Inferior parietal cortex (tissue), 1 donor: ENCODE data around the gene APEX1.
A peak's percentile ranks its signal among the peaks of the same experiment; 100 is the strongest.
"Not testable (repeated sequence)": the region's sequence is repeated elsewhere in the genome, so short reads cannot be mapped to it uniquely, and the experiment has no call there.

Source experiments
- DNase-seq: peaks from one replicate; pipeline ENCODE4 v3.0.0-alpha.2; 2016; ENCODE audit errors: extremely low spot score

The APEX1 gene

DNA sequence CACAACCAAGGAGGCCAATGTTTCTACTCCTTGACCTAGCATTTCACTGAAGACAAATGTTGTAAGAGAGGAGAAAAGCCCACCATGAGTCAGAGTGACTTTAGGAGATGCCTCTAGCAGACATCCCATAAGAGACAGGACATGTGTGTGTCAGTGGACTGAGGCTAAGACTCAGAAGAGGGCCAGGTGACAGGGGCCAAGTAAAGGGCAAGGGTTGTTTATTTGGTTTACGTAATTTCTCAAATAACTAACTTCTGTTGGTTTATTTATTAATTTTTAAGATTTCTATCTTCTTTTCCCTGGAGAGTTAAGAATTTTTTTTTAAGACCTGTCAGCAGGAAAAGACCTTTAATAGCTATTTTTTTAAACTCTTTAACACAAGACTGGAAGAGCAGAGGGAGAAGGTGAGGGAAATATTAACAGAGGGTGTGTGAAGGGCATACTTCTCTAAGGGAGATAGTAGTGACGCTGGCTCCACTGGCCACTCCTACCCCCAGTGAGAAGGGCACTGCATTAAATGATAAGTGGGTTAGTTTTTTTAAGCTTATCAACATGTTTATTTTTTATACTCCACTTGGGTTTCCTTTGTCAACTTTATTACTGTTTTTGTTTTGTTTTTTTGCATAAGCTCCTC, 17.6 kb downstream of the APEX1 start:
- no peak for DNase-seq

DNA sequence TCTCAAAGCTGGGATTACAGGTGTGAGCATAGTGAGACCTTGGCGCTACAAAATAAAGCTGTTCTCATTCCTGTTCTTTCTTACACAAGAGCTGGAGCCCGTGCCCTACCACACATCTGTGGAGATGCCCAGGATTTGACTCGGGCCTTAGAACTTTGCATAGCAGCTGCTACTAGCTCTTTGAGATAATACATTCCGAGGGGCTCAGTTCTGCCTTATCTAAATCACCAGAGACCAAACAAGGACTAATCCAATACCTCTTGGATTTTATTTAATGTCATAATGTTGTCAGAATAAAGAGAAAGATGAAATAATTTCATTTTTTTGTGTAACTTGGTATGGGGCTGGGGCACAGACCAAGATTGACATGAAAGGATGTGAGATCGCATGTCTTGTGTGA, 21.8 kb downstream of the APEX1 start:
- no peak for DNase-seq

DNA sequence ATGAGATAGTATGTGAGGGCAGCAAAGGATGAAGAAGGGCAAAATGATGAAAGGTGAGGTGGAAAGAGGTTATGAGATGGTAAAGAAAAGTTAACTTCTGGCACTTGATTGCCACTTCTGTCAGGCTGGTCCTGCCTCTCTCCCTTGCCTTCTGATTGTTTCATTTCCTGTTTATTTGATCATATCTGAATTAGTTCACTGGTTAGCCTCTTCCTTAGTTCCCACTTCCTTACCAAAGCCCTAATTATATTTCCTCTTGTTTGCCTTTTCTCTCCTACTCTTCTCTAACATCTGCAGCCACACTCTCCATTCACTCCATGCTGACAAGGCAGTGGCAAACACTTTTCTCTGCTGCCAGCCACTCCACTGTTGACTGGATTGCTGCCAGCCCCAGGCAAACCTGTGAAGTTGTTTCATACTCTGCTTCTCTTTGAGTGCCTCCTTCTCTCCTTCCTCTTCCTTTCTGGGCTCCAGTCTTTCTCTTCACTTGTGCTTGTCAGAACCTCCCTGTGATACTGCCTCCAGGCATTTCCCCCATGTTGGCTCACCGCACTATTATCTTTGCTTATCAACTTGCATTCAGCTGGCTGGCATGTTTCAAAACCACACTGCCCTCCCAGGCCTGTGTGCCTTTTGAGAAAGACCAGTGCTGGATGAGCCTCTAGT, 22.3 kb downstream of the APEX1 start:
- peak; percentile 41 for DNase-seq

DNA sequence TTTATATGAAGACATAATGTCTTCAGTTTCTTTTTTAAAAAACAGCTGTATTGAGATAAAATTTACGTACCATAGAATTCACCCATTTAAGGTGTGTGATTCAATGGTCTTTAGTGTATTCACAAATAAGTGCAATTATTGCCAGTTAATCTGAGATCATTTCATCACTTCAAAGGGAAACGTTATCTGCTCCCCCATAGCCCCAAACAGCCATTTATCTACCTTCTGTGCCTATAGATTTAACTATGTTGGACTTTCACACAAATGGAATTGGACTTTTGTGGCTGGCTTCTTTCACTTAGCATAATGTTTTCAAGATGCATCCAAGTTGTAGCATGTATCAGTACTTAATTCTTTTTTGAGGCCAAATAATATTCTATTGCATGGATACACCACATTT, 23.9 kb downstream of the APEX1 start:
- DNase-seq, result no peak

DNA sequence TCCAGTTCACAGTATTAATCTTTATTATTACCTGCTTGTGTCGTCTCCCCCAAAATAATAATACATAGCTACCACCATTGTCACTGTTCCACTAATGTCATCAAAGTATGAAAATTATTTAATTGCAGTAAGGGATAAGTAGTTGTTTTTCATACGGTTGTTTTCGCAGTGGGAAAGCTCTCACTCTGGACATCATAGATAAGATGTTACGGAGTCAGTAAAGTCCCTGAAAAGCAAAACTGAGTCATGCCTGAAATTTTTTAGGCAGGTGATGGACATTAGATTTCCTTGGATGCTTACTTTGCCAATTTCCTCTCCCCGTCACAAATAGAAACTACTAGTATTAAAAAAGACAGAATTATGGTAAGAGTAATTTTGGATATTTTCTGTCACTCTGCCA, 27.4 kb downstream of the APEX1 start:
- DNase-seq, result no peak

DNA sequence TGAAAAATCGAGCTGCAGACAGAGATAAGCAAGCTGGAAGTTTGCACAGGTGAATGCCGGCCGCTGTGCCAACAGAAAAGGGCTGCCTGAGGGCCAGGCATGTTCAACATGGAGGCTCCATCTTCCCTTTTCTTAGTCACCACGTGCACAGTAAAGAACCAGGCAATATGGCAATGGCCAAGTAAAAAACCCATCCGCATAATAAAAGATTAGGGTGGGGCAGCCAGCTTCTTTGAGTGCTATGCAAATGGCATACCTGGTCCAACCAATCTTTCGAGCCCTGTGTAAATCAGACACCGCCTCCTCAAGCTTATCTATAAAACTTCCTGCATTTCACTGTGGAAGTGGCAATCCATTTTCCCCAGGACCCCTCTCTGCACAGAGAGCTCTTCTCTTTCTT, 30.9 kb downstream of the APEX1 start:
- DNase-seq, result no peak

DNA sequence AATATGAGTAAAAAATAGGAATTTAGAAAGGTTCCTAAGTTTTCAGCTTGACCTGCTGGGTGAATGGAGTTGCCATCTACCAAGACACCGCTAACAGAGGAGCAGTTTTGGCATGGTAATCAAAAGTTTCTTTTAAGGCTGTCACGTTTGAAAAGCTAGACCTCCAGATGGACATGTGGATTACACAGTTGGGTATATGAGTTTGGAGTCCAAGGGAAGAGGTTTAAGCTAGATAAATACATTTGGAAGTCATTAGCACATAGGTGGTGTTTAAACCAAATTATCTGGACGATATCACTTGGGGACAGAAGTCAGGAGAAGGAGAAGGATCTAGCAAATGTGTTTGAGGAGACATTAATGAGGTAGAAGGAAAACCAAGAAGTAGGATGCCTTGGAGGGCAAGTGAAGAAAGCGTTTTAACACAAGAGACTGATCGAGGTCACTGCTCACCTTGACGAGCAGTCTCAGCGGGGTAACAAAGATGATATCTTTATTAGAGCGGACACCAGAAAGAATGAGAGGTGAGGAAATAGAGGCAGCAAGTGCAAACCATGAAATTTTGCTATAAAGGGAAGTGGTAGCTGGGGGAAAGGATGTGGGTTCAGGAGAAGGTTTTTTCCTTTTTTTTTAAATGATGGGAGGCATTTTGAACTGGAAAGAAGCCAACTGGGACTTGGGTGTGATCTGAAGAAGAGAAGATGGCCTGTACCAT, 31.8 kb downstream of the APEX1 start:
- DNase-seq, result no peak

DNA sequence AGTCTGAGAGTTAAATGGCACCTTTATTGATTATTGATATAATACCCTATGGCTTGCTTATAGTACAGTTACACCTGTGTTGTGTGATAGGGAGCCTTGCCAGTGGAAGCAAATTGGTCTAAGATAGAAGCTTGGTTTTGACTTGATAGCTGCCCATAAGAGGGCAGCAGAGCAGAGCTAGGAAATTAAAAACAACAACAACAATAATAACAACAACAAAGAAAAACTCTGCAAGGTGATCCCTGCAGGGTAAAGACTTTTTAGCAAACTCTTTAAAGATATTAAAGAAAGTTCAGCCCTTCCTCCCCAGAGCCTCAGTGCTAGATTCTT, 32.3 kb downstream of the APEX1 start:
- DNase-seq, result no peak

DNA sequence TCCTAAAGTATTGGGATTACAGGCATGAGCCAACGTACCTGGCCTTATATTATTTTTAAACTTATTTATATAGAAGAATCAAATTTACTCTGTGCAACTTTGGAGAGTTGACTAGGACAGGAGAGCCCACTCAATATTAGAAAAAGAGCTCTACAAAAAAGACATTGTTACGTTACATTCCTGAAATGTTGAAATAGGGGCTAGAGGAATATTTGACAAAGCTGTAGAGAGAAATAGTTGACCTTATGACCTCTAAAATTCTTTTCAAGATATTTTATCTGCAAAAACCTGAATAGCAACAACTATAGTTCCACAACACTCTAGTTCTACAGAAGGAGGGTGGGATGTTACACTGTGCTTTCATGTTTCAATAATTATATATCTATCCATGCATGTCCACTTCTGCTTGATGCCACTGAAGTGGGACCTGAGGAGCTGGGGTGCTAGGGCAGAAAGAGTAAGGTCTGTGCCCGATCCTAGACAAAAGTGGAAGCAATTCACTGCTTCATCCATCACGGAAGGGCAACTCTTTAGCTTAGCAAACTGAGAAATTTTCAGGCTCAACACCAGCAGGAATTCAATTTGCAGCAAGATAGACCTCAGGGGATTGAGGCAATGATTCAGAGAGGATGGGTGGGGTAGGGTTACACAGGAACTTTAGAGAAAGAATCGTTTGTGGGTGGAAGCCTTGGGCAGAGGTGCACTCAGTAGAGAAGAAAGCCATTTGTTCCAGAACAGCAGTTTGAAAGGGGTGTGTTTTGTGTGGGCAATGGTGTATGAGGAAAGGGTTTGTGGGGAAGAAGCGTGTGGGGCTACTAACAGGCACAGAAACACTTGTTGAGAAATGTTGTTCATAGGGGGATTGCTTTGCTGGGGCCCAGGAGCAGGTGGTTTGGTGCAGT, 34.3 kb downstream of the APEX1 start:
- no peak for DNase-seq

DNA sequence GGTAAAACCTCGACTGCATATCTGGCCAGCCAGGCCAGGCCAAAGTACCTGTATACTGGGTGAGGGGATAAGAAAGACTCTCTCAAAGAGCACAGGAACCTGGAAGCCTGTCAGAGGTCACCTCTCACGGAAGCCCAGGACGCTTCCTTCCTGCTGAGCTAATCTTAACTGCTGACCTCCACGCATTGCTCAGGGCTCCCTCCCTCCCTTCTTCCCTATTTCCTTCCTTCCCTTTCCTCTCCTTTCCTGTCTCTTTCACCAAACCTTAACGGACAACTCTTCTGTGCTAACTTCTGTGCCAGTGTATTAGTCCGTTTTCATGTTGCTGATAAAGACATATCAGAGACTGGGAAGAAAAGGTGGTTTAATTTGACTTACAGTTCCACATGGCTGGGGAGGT, 35.5 kb downstream of the APEX1 start:
- no peak for DNase-seq

DNA sequence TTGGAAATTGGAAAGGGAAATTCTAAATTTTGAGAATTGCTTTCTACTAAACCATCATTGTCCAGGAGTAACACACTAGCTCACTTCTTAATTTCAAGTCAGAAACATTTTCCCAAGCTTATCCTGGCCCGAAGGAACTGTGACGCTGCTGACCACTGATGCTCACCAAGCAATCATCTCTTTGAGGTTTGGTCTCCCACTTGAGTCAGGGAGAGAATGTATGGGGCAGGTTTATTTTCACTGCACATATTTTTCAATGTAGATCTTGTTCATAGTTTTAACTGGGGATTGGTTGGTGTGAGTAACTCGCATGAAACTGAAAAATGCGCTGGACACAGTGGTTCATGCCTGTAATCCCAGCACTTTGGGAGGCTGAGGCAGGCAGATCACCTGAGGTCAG, 37.5 kb downstream of the APEX1 start:
- no peak for DNase-seq

DNA sequence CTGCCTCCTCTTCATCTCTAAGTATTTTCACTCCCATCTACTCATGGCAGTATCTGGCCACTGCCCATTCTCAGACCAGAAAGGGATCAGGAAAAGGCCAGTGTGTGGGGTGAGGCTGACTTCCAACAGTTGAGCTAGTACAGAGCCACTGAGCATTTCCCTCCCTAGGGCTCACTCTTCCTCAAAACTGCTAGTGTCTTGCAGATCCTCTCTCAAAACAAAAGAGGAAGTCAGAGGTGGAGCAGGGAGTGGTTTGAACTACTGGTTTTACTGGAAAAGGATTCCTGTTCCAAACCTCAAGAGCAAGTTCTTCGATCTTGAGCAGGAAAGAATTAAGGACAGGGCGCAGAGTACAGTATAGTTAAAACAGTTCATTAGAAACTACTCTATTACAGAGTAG, 38.6 kb downstream of the APEX1 start:
- DNase-seq, result no peak

DNA sequence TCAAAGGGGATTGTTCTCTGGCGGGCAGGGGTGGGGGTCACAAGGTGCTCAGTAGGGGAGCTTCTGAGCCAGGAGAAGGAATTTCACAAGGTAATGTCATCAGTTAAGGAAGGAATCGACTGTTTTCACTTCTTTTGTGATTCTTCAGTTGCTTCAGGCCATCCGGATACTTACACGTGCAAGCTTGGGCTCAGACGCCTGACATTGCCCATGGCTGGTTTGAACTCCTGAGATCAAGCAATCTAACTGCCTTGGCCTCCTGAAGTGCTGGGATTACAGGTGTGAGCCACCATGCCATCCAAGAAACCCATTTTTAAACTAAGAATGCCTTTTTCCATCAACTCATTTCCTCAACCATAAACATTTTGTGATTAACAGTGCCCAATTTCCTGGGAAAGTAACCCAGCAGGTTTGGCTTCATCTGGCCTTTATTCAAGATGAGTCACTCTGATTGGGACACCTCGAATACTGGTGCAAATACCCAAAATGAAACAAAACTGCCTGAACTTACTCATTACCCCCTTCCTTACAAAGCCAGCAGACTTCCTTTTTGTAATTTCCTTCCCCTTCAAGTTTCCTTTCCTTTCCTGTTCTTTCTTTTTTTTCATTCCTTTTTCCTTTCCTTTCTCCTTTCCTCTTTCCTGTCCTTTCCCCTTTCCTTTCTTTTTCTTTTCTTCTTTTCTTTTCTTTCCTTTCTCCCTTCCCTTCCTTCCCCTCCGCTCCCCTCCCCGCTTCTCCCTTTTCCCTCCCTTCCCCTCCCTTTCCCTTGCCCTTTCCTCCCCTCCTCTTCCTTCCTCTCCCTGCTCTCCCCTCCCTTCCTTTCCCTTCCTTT, 40.1 kb downstream of the APEX1 start:
- DNase-seq, result no peak

DNA sequence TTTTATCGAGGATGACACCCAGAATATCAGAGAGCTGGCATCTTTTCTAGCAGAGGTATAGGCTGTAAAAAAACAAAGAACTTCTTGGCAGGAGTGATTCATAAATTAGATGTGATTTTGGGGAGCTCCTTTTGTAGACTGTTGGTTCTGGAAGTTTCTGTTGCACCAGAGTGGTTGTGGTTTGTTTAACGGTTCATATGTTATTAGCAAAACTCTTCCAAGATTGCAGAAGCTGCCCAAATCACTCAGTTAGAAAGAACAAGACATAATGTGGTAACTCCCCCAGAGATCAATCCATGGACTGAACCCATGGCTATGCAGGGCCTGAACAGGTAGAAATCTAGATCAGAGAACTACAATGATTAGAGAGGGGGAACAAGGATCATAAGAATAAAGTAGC, 43.6 kb downstream of the APEX1 start:
- no peak for DNase-seq

DNA sequence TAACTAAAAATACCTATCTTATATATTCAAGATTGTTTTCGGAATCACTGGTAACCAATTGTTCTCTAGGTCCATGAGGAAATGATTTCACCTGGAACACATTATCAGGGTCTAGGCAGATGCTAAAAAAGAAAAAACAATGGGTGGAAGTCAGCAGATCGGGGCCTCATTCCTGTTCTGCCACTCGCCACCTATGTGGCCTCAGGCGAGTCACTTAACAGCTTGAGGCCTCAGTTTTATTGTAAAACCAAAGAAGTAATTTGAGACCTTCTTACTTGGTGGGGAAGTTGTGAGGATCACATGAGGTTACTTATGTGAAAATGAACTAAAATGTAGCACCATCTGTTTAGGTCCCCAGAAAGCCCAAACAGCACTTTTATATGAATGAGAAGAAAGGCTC, 44.1 kb downstream of the APEX1 start:
- DNase-seq, result no peak

DNA sequence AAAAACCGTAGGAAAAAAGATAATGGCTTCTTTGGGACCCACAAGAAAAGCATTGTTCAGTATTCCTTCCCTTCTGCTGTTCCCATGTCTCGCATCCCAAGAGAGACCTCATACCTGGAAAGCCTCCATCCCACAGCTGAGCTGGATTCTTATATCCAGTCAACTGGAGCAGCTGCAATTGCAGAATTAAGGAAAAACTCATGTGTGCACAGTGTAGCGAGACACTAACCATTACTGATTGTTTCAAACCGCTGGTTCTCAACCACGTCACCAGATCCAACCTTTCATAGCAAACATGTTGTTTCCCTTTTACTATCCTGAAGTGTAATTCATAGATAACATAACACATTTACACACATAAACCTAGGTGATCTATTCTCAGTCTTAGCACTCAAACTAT, 44.9 kb downstream of the APEX1 start:
- no peak for DNase-seq

DNA sequence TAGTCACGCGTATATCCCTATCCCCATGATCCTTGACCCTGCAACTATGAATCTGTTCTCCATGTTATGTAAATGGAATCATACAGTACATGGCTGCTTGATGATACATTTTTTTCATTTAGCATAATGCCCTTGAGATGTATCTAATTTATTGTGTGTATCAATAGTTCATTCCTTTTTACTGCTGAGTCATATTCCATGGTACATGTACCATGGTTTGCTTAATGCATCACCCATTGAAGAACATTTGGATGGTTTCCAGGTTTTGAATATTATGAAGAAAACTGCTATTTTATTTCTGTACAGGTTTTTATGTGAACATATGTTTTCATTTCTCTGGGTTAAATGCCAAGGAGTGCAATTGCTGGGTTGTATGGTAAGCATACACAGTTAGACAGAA, 46.3 kb downstream of the APEX1 start:
- DNase-seq, result no peak

DNA sequence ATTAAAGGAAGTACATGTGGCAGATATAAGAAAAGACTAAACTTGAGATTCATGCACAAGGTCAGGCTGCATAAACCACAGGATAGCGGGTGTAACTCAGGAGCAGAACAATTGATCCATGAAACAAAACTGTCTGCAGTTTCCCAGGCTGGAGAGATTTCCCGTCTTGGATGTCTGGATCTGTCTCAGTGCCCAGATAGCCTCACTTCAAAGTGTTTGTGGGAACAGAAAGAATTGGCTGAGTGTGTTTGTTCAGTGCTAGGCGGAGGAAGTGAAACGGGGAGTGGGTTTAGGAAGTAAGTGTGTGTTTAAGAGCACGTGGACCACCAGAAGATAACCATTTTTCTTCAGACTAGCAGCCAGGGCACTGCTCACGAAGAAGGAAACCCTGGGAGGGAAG, 48.9 kb downstream of the APEX1 start:
- no peak for DNase-seq

DNA sequence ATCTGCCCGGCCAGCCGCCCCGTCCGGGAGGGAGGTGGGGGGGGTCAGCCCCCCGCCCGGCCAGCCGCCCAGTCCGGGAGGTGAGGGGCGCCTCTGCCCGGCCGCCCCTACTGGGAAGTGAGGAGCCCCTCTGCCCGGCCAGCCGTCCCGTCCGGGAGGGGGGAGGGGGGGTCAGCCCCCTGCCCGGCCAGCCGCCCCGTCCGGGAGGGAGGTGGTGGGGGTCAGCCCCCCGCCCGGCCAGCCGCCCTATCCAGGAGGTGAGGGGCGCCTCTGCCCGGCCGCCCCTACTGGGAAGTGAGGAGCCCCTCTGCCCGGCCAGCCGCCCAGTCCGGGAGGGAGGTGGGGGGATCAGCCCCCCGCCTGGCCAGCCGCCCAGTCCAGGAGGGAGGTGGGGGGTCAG, 51.2 kb downstream of the APEX1 start:
- not testable (repeated sequence) for DNase-seq

DNA sequence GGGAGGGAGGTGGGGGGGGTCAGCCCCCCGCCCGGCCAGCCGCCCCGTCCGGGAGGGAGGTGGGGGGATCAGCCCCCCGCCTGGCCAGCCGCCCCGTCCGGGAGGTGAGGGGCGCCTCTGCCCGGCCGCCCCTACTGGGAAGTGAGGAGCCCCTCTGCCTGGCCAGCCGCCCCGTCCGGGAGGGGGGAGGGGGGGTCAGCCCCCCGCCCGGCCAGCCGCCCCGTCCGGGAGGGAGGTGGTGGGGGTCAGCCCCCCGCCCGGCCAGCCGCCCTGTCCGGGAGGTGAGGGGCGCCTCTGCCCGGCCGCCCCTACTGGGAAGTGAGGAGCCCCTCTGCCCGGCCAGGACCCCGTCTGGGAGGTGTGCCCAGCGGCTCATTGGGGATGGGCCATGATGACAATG, 51.7 kb downstream of the APEX1 start:
- DNase-seq, result not testable (repeated sequence)
